Fibroblast of peridontal ligament (primary cell): ENCODE results near the gene FAM135A.
"Not testable (repeated sequence)": the region's sequence is repeated elsewhere in the genome, so short reads cannot be mapped to it uniquely, and the experiment has no call there.

Experiments
- DNase-seq: peaks from one replicate; pipeline ENCODE4 v3.0.0-alpha.2; 2010; ENCODE audit errors: extremely low read depth

FAM135A gene

GRCh38 chr6:70396796-70397729 is 16.2 kb upstream of the FAM135A start:
- no peak for DNase-seq

- DNase-seq, result peak; percentile 12
Observed at GRCh38 chr6:70398783-70399728, 14.3 kb upstream of the FAM135A start.

- DNase-seq, result no peak
Observed at GRCh38 chr6:70404658-70405057, 8.7 kb upstream of the FAM135A start.

- DNase-seq, result no peak
Observed at GRCh38 chr6:70409216-70409615, 4.1 kb upstream of the FAM135A start.

- DNase-seq, result no peak
Observed at GRCh38 chr6:70411542-70412251, 1.6 kb upstream of the FAM135A start.

GRCh38 chr6:70412252-70413113 is 825 bp upstream of the FAM135A start:
- no peak for DNase-seq

GRCh38 chr6:70413992-70414494 is 735 bp downstream of the FAM135A start:
- peak; percentile 15 for DNase-seq

- DNase-seq, result peak; percentile 4
Observed at GRCh38 chr6:70414813-70415212, 1.5 kb downstream of the FAM135A start.

- DNase-seq, result no peak
Observed at GRCh38 chr6:70415247-70415646, 1.9 kb downstream of the FAM135A start.

- no peak for DNase-seq
Observed at GRCh38 chr6:70415660-70416059, 2.4 kb downstream of the FAM135A start.

- no peak for DNase-seq
Observed at GRCh38 chr6:70421509-70421908, 8.2 kb downstream of the FAM135A start.

GRCh38 chr6:70423189-70424134 is 10.2 kb downstream of the FAM135A start:
- peak; percentile 13 for DNase-seq

- no peak for DNase-seq
Observed at GRCh38 chr6:70424291-70424690, 11.0 kb downstream of the FAM135A start.

GRCh38 chr6:70436320-70436719 is 23.0 kb downstream of the FAM135A start:
- no peak for DNase-seq

- DNase-seq, result no peak
Observed at GRCh38 chr6:70445001-70445400, 31.7 kb downstream of the FAM135A start.

GRCh38 chr6:70447343-70448070 is 34.2 kb downstream of the FAM135A start:
- DNase-seq, result peak; percentile 9

- DNase-seq, result not testable (repeated sequence)
Observed at GRCh38 chr6:70453899-70454298, 40.6 kb downstream of the FAM135A start.

GRCh38 chr6:70456735-70457134 is 43.4 kb downstream of the FAM135A start:
- no peak for DNase-seq

- no peak for DNase-seq
Observed at GRCh38 chr6:70459235-70459634, 45.9 kb downstream of the FAM135A start.
